ENCODE data around the gene SESN2. TPM values are rescaled to one million over a fixed set of nuclear protein-coding genes. Genes with fewer than 3 reads are reported as not detected.

SESN2 gene
- total and polyA plus RNA-seq, 2 donors (not counting 1 experiment from before 2014, with no cell fraction given) = 4.5 to 5.4 TPM

- no peak overlapping the region for H3K4me2 ChIP-seq (replicated peaks; ENCODE audit: low read depth, low read length, poor library complexity, severe bottlenecking)
These were observed 6.3 kb downstream of the SESN2 start for GRCh38 chr1:28265577-28265976.

GRCh38 chr1:28266920-28267322, 7.6 kb downstream of the SESN2 start:
- no peak overlapping the region for H3K27ac Mint-ChIP-seq
- no peak overlapping the region for H3K9ac ChIP-seq (ENCODE audit: low read length)
- no peak for TF ChIP-seq EZH2 (IDR thresholded peaks at IDR 0.05; ENCODE audit: borderline replicate concordance, insufficient read depth, low read depth, low read length, poor library complexity, severe bottlenecking)
- no peak for TF ChIP-seq CTCF (IDR thresholded peaks at IDR 0.05)
- no peaks in the 10 kb centered on the region for H3K4me1 Mint-ChIP-seq
- no peak overlapping the region for H3K4me3 Mint-ChIP-seq
- ATAC-seq (ENCODE audit: low read depth) (no peak), DNase-seq (no peak)
- H4K20me1 ChIP-seq (ENCODE audit: control insufficient read depth, insufficient read depth, low read length, poor library complexity, severe bottlenecking) = peaks cover 8% of the 10 kb centered on the region
- 96% methylated on average over 3 of the region's 5 CpGs for WGBS (ENCODE audit: insufficient coverage)
- H3K4me2 ChIP-seq (replicated peaks; ENCODE audit: low read depth, low read length, poor library complexity, severe bottlenecking) = no peak overlapping the region
- peaks cover 26% of the 10 kb centered on the region for H3K79me2 ChIP-seq (ENCODE audit: control insufficient read depth, insufficient read depth, low read length)
- H3K4me3 ChIP-seq (ENCODE audit: control extremely low read depth in 1 of 5, extremely low read depth in 1 of 5, insufficient read depth in 1 of 5, low read depth in 2 of 5, low read length in 4 of 5) = no peak overlapping the region
- H3K4me1 ChIP-seq (ENCODE audit: control insufficient read depth in 2 of 2, insufficient read depth in 2 of 2, low read length in 2 of 2) = no peaks in the 10 kb centered on the region
- H3K9me3 Mint-ChIP-seq (ENCODE audit: insufficient read depth) = no peaks in the 10 kb centered on the region
- ChIA-PET CTCF (interaction anchor here (7.9 kb wide), 1 partner anchor 17 kb away, joined by 64 read pairs; no protein-coding TSS in a partner anchor), POLR2A (no interaction called here)
- H3K27me3 ChIP-seq (replicated peaks in 1 of 4; ENCODE audit: control extremely low read depth in 1 of 4, control insufficient read depth in 3 of 4, insufficient read depth in 4 of 4, low read length in 3 of 4) = no peaks in the 10 kb centered on the region
- no peaks in the 10 kb centered on the region for H3K9me3 ChIP-seq (ENCODE audit: control extremely low read depth in 1 of 3, control insufficient read depth in 2 of 3, insufficient read depth in 1 of 3, low read length in 2 of 3)
- intact Hi-C loops (cut with micrococcal nuclease) = no loop called here
- H3K27ac ChIP-seq (ENCODE audit: low read length in 2 of 2) = no peak overlapping the region
- no peak overlapping the region for H2AFZ ChIP-seq (ENCODE audit: insufficient read depth, low read depth, low read length, poor library complexity, severe bottlenecking)
- H3K36me3 ChIP-seq (replicated peaks in 1 of 2; ENCODE audit: control extremely low read depth in 1 of 2, control insufficient read depth in 1 of 2, extremely low read depth in 1 of 2, insufficient read depth in 2 of 2, low read length in 1 of 2) = peaks cover under 1 to 1% of the 10 kb centered on the region in 2 experiments
- H3K27me3 Mint-ChIP-seq = no peaks in the 10 kb centered on the region

More at GRCh38 chr1:28265577-28265976, 6.3 kb downstream of the SESN2 start:
- Histone ChIP-seq H3K27me3 (replicated peaks in 1 of 4; ENCODE audit: control extremely low read depth in 1 of 4, control insufficient read depth in 3 of 4, insufficient read depth in 4 of 4, low read length in 3 of 4) (no peaks in the 10 kb centered on the region), H3K36me3 (replicated peaks in 1 of 2; ENCODE audit: control extremely low read depth in 1 of 2, control insufficient read depth in 1 of 2, extremely low read depth in 1 of 2, insufficient read depth in 2 of 2, low read length in 1 of 2) (no peaks in the 10 kb centered on the region), H3K4me3 (ENCODE audit: control extremely low read depth in 1 of 5, extremely low read depth in 1 of 5, insufficient read depth in 1 of 5, low read depth in 2 of 5, low read length in 4 of 5) (no peak overlapping the region), H4K20me1 (ENCODE audit: control insufficient read depth, insufficient read depth, low read length, poor library complexity, severe bottlenecking) (peaks cover 8% of the 10 kb centered on the region), H3K9ac (ENCODE audit: low read length) (no peak overlapping the region), H3K9me3 (ENCODE audit: control extremely low read depth in 1 of 3, control insufficient read depth in 2 of 3, insufficient read depth in 1 of 3, low read length in 2 of 3) (no peaks in the 10 kb centered on the region), H2AFZ (ENCODE audit: insufficient read depth, low read depth, low read length, poor library complexity, severe bottlenecking) (no peak overlapping the region), H3K4me1 (ENCODE audit: control insufficient read depth in 2 of 2, insufficient read depth in 2 of 2, low read length in 2 of 2) (peaks cover 9% of the 10 kb centered on the region in 2 donors), H3K27ac (ENCODE audit: low read length in 2 of 2) (no peak overlapping the region), H3K79me2 (ENCODE audit: control insufficient read depth, insufficient read depth, low read length) (peaks cover 37% of the 10 kb centered on the region)
- WGBS (ENCODE audit: insufficient coverage) = 98% methylated on average over 5 of the region's 8 CpGs
- DNase-seq = no peak
- ChIA-PET POLR2A (no interaction called here), CTCF (interaction anchor here (7.9 kb wide), 1 partner anchor 16 kb away, joined by 64 read pairs; no protein-coding TSS in a partner anchor)
- no peak for ATAC-seq (ENCODE audit: low read depth)
- H3K4me3 Mint-ChIP-seq = no peak overlapping the region
- TF ChIP-seq EZH2 (IDR thresholded peaks at IDR 0.05; ENCODE audit: borderline replicate concordance, insufficient read depth, low read depth, low read length, poor library complexity, severe bottlenecking) (no peak), CTCF (IDR thresholded peaks at IDR 0.05) (no peak)
- intact Hi-C loops (cut with micrococcal nuclease) = no loop called here
- no peaks in the 10 kb centered on the region for H3K9me3 Mint-ChIP-seq (ENCODE audit: insufficient read depth)
- peaks cover 9% of the 10 kb centered on the region for H3K4me1 Mint-ChIP-seq
- H3K27me3 Mint-ChIP-seq = peaks cover 6% of the 10 kb centered on the region
- no peak overlapping the region for H3K27ac Mint-ChIP-seq
